H1 (cell line): Measurements from ENCODE around the gene CDHR2. TPM values are rescaled to one million over a fixed set of nuclear protein-coding genes. Genes with fewer than 3 reads are reported as not detected.
A peak's percentile ranks its signal among the peaks of the same experiment; 100 is the strongest.

Source experiments
- BCL11A ChIP-seq, 2 experiments: IDR thresholded peaks; one replicate each; pipeline ENCODE4 v1.6.1; 2011; ENCODE audit warnings: low read depth in 2 of 2, low read length in 2 of 2, mild to moderate bottlenecking in 2 of 2
- BRCA1 ChIP-seq: IDR thresholded peaks from 2 replicates; pipeline ENCODE4 v1.6.1; 2012; ENCODE audit warnings: low read depth, low read length, improper control_type of control experiment
- CBX5 ChIP-seq: fragments of 300-800, 300-1000 bp; sonication (generic); IDR thresholded peaks from 2 replicates; pipeline ENCODE4 v1.7.1; 2016; ENCODE audit warnings: antibody characterized with exemption, low read length, low read depth
- CREB1 ChIP-seq: IDR thresholded peaks from 2 replicates; pipeline ENCODE4 v1.6.1; 2012; ENCODE audit warnings: inconsistent platforms
- FOSL1 ChIP-seq: IDR thresholded peaks from 2 replicates; pipeline ENCODE4 v1.6.1; 2011; ENCODE audit warnings: mild to moderate bottlenecking, low read depth, low read length, moderate library complexity; ENCODE audit not compliant: insufficient read depth
- GABPA ChIP-seq: IDR thresholded peaks from 2 replicates; pipeline ENCODE4 v1.6.1; 2011; ENCODE audit warnings: mild to moderate bottlenecking, low read length, moderate library complexity, borderline replicate concordance; ENCODE audit not compliant: insufficient read depth
- JUN ChIP-seq: IDR thresholded peaks from 2 replicates; pipeline ENCODE4 v1.6.1; 2011; ENCODE audit warnings: low read depth, mild to moderate bottlenecking, improper control_type of control experiment, low read length
- KDM1A ChIP-seq: fragments of 200-600, 300-600 bp; sonication (generic); IDR thresholded peaks from 2 replicates; pipeline ENCODE4 v1.7.1; 2016; ENCODE audit warnings: mild to moderate bottlenecking, low read length, borderline replicate concordance
- KDM4A ChIP-seq: IDR thresholded peaks from one replicate; pipeline ENCODE4 v1.7.1; 2012; ENCODE audit warnings: low read depth, mild to moderate bottlenecking, moderate library complexity, low read length, inconsistent platforms; ENCODE audit not compliant: severe bottlenecking
- NANOG ChIP-seq: IDR thresholded peaks from 2 replicates; pipeline ENCODE4 v1.6.1; 2011; ENCODE audit warnings: low read length, low read depth, mild to moderate bottlenecking, inconsistent platforms; ENCODE audit not compliant: insufficient read depth, poor library complexity, severe bottlenecking
- PHF8 ChIP-seq: fragments of 200-600 bp; sonication (generic); conservative IDR thresholded peaks from 2 replicates; pipeline ENCODE4 v1.7.1; 2012; ENCODE audit warnings: low read depth, mild to moderate bottlenecking, inconsistent platforms, low read length, moderate library complexity
- RAD21 ChIP-seq, 2 experiments: IDR thresholded peaks in 1 of 2; conservative IDR thresholded peaks in 1 of 2; 2 replicates each; pipeline ENCODE4 v1.6.1; 2011; ENCODE audit warnings: low read depth in 2 of 2, low read length in 2 of 2, improper control_type of control experiment in 1 of 2, inconsistent platforms in 1 of 2, mild to moderate bottlenecking in 1 of 2, moderate library complexity in 1 of 2
- RBBP5 ChIP-seq: IDR thresholded peaks from 2 replicates; pipeline ENCODE4 v1.7.1; 2012; ENCODE audit warnings: low read depth, mild to moderate bottlenecking, inconsistent platforms, low read length, moderate library complexity, borderline replicate concordance
- RFX5 ChIP-seq: IDR thresholded peaks from 2 replicates; pipeline ENCODE4 v1.6.1; 2011; ENCODE audit warnings: low read depth, low read length, improper control_type of control experiment, borderline replicate concordance
- SAP30 ChIP-seq: fragments of 300-600 bp; sonication (generic); IDR thresholded peaks from 2 replicates; pipeline ENCODE4 v1.7.1; 2012; ENCODE audit warnings: low read length, moderate library complexity, mild to moderate bottlenecking, inconsistent platforms; ENCODE audit not compliant: insufficient read depth, insufficient replicate concordance
- SIN3A ChIP-seq, 2 experiments: IDR thresholded peaks in 1 of 2; conservative IDR thresholded peaks in 1 of 2; 2 replicates each; pipeline ENCODE4 v1.6.1; 2011 to 2012; ENCODE audit warnings: low read length in 2 of 2, improper control_type of control experiment in 1 of 2, low read depth in 1 of 2, mild to moderate bottlenecking in 1 of 2
- SIX5 ChIP-seq: IDR thresholded peaks from 2 replicates; pipeline ENCODE4 v1.6.1; 2011; ENCODE audit warnings: mild to moderate bottlenecking, low read depth, low read length
- SP4 ChIP-seq: IDR thresholded peaks from 2 replicates; pipeline ENCODE4 v1.6.1; 2012; ENCODE audit warnings: low read length, inconsistent platforms
- SUZ12 ChIP-seq: fragments of 200-600 bp; sonication (generic); IDR thresholded peaks from 2 replicates; pipeline ENCODE4 v1.6.1; 2012; ENCODE audit warnings: mild to moderate bottlenecking, inconsistent platforms, low read length, moderate library complexity, mixed read lengths
- TAF7 ChIP-seq: optimal IDR thresholded peaks from 2 replicates; pipeline ENCODE3; 2011; ENCODE audit warnings: low read depth, mild to moderate bottlenecking, inconsistent platforms, low read length, moderate library complexity, borderline replicate concordance
- TBP ChIP-seq: IDR thresholded peaks from 2 replicates; pipeline ENCODE4 v1.6.1; 2011; ENCODE audit warnings: low read depth, low read length, improper control_type of control experiment
- TCF12 ChIP-seq: IDR thresholded peaks from 2 replicates; pipeline ENCODE4 v1.6.1; 2011; ENCODE audit warnings: low read depth, mild to moderate bottlenecking, low read length
- polyA plus RNA-seq, 7 experiments: library from polyadenylated mRNA; depleted of rRNA in 3 of 7; stranded (reverse) in 5 of 7; unstranded in 2 of 7; fragments of >200 nt in 5 of 7; fragments of 200-250 nt in 2 of 7; gene quantifications; 1 replicate in 5 of 7; 2 replicates in 1 of 7; 4 replicates in 1 of 7; pipeline versions ENCODE4 v1.2.1 to v1.2.3, GENCODE V29; 2011 to 2013; ENCODE audit warnings: missing spikeins in 2 of 7, mixed read lengths in 2 of 7
- total RNA-seq: library from RNA; stranded (reverse); fragmentation: NEBNext Ultra II Directional; extraction: Animal tissue kit (Norgen Biotek cat#: 25700); gene quantifications from 2 replicates; pipeline ENCODE4 v1.2.1, GENCODE V29; 2021

Gene CDHR2
- total and polyA plus RNA-seq, 2 of the 8 experiments (the other 6 are each of a cell fraction or from before 2014, with no cell fraction given): 0.02 to 0.43 TPM

GRCh38 chr5:176537554-176538229, 11.4 kb upstream of the CDHR2 start (continued):
- TF ChIP-seq RAD21 (IDR thresholded peaks at IDR 0.05 in 1 of 2, conservative IDR thresholded peaks at IDR 0.05 in 1 of 2; ENCODE audit: low read depth in 2 of 2, low read length in 2 of 2) (no peak), KDM1A (no peak), CBX5 (no peak), GABPA (no peak), TBP (peak; percentile 79), FOSL1 (no peak), KDM4A (no peak), BRCA1 (no peak; the same call in 1 of the 2 replicates), BCL11A (IDR thresholded peaks at IDR 0.05; ENCODE audit: low read depth in 2 of 2, low read length in 2 of 2) (no peak), CREB1 (peak; percentile 99), JUN (peak; percentile 77; the same call in 1 of the 2 replicates), SUZ12 (no peak), SIN3A (conservative IDR thresholded peaks at IDR 0.05 in 1 of 2, IDR thresholded peaks at IDR 0.05 in 1 of 2; ENCODE audit: low read depth in 1 of 2, low read length in 2 of 2) (peak in 1 of 2 experiments; percentile 6; a peak in 1 of 4 replicates), RFX5 (no peak), TCF12 (no peak), SAP30 (peak; percentile 42), SP4 (no peak), NANOG (peak; percentile 12), PHF8 (no peak; the same call in 1 of the 2 replicates), RBBP5 (no peak), SIX5 (no peak), TAF7 (peak; percentile 51)
